Osteoblast (primary cell): ENCODE results near the gene OPN4. TPM values are rescaled to one million over a fixed set of nuclear protein-coding genes. Genes with fewer than 3 reads are reported as not detected.

Source experiments
- DNase-seq: peaks from one replicate; pipeline ENCODE4 v3.0.0; 2011; ENCODE audit warnings: low spot score, mixed read lengths; ENCODE audit not compliant: insufficient read length; ENCODE audit errors: missing footprints
- H2AFZ ChIP-seq: 2 replicates; pipeline ENCODE4 v1.6.0; 2011; ENCODE audit warnings: mild to moderate bottlenecking, low read length
- H3K27ac ChIP-seq: 2 replicates; pipeline ENCODE4 v1.5.1; 2011; ENCODE audit warnings: mild to moderate bottlenecking, low read depth, low read length, moderate library complexity
- H3K27me3 ChIP-seq: 2 replicates; pipeline ENCODE4 v1.6.0; 2012; ENCODE audit warnings: mild to moderate bottlenecking, control low read depth, inconsistent platforms, low read length, moderate library complexity; ENCODE audit not compliant: insufficient read depth
- H3K36me3 ChIP-seq: 2 replicates; pipeline ENCODE4 v1.5.1; 2011; ENCODE audit warnings: mild to moderate bottlenecking, low read length, control low read depth, moderate library complexity; ENCODE audit not compliant: insufficient read depth
- H3K4me1 ChIP-seq: 2 replicates; pipeline ENCODE4 v1.5.1; 2011; ENCODE audit warnings: mild to moderate bottlenecking, low read length, control low read depth, moderate library complexity; ENCODE audit not compliant: insufficient read depth
- H3K4me2 ChIP-seq: 2 replicates; pipeline ENCODE4 v1.6.0; 2011; ENCODE audit warnings: mild to moderate bottlenecking, low read length; ENCODE audit not compliant: insufficient read depth
- H3K4me3 ChIP-seq: fragments of 200-600 bp; sonication (generic); 3 replicates; pipeline ENCODE4 v1.5.1; 2012; ENCODE audit warnings: mild to moderate bottlenecking, low read length, inconsistent platforms; ENCODE audit not compliant: insufficient read depth
- H3K79me2 ChIP-seq: 2 replicates; pipeline ENCODE4 v1.6.0; 2012; ENCODE audit warnings: mild to moderate bottlenecking, low read length, control low read depth, inconsistent platforms; ENCODE audit not compliant: insufficient read depth
- H3K9me3 ChIP-seq: 2 replicates; pipeline ENCODE4 v1.5.1; 2011; ENCODE audit warnings: low read depth, low read length, control low read depth
- H4K20me1 ChIP-seq: 2 replicates; pipeline ENCODE4 v1.6.0; 2012; ENCODE audit warnings: mild to moderate bottlenecking, low read length, control low read depth; ENCODE audit not compliant: insufficient read depth
- CTCF ChIP-seq: IDR thresholded peaks from 2 replicates; pipeline ENCODE4 v1.5.1; 2011; ENCODE audit warnings: mild to moderate bottlenecking, low read depth, low read length, moderate library complexity; ENCODE audit errors: extremely low read depth
- total RNA-seq: library from RNA; depleted of rRNA; stranded (reverse); fragments of >200 nt; gene quantifications from 2 replicates; pipeline ENCODE4 v1.2.3, GENCODE V29; 2012

OPN4 gene
- total RNA-seq, 1 donor: not detected

GRCh38 chr10:86685893-86686632 is 31.7 kb downstream of the OPN4 start:
- DNase-seq: no peak
- Histone ChIP-seq H2AFZ (no peak overlapping the region), H3K36me3 (no peaks in the 10 kb centered on the region), H3K27ac (no peak overlapping the region), H3K4me2 (no peak overlapping the region), H3K79me2 (no peaks in the 10 kb centered on the region), H3K4me1 (peaks cover 19% of the 10 kb centered on the region), H3K9me3 (no peaks in the 10 kb centered on the region), H3K4me3 (no peak overlapping the region), H3K27me3 (no peaks in the 10 kb centered on the region), H4K20me1 (no peaks in the 10 kb centered on the region)
- TF ChIP-seq CTCF: no peak

GRCh38 chr10:86686972-86687371 is 32.6 kb downstream of the OPN4 start:
- H3K27me3 ChIP-seq: no peaks in the 10 kb centered on the region
- peak overlapping the region; percentile 6 for H3K27ac ChIP-seq
- no peak for DNase-seq
- H3K4me3 ChIP-seq: no peak overlapping the region
- no peak overlapping the region for H3K4me2 ChIP-seq
- no peak overlapping the region for H2AFZ ChIP-seq
- H3K9me3 ChIP-seq: no peaks in the 10 kb centered on the region
- H4K20me1 ChIP-seq: no peaks in the 10 kb centered on the region
- H3K79me2 ChIP-seq: no peaks in the 10 kb centered on the region
- no peak for TF ChIP-seq CTCF
- no peaks in the 10 kb centered on the region for H3K36me3 ChIP-seq
- peaks cover 19% of the 10 kb centered on the region for H3K4me1 ChIP-seq

- Histone ChIP-seq H3K4me2 (peak overlapping the region; percentile 73), H3K79me2 (no peaks in the 10 kb centered on the region), H3K4me3 (peak overlapping the region; percentile 14), H3K4me1 (peaks cover 19% of the 10 kb centered on the region), H3K27ac (peak overlapping the region; percentile 6), H3K36me3 (no peaks in the 10 kb centered on the region), H2AFZ (peak overlapping the region; percentile 45), H3K9me3 (no peaks in the 10 kb centered on the region), H3K27me3 (no peaks in the 10 kb centered on the region), H4K20me1 (no peaks in the 10 kb centered on the region)
- no peak for TF ChIP-seq CTCF
- peak; percentile 95 for DNase-seq
Observed at GRCh38 chr10:86687750-86688149, 33.4 kb downstream of the OPN4 start.

- no peaks in the 10 kb centered on the region for H3K36me3 ChIP-seq
- H3K79me2 ChIP-seq: no peaks in the 10 kb centered on the region
- H3K4me3 ChIP-seq: no peak overlapping the region
- peak overlapping the region; percentile 46 for H2AFZ ChIP-seq
- DNase-seq: peak; percentile 95
- peak overlapping the region; percentile 73 for H3K4me2 ChIP-seq
- no peaks in the 10 kb centered on the region for H4K20me1 ChIP-seq
- peaks cover 19% of the 10 kb centered on the region for H3K4me1 ChIP-seq
- peak; percentile 87 for TF ChIP-seq CTCF
- H3K9me3 ChIP-seq: no peaks in the 10 kb centered on the region
- no peak overlapping the region for H3K27ac ChIP-seq
- no peaks in the 10 kb centered on the region for H3K27me3 ChIP-seq
Observed at GRCh38 chr10:86688398-86688921, 34.1 kb downstream of the OPN4 start.
